GM12878 (cell line): ENCODE measurements around the gene MFN2.

Experiments
- ATF3 ChIP-seq: IDR thresholded peaks from 2 replicates; pipeline ENCODE4 v1.6.1; 2011; ENCODE audit warnings: low read depth, mild to moderate bottlenecking, low read length, moderate library complexity, borderline replicate concordance; ENCODE audit errors: extremely low read depth
- BHLHE40 ChIP-seq, 2 experiments: fragments of 450-650 bp in 1 of 2; IDR thresholded peaks; 2 replicates each; pipeline ENCODE4 v1.6.1; 2011 to 2017; ENCODE audit warnings: low read depth in 2 of 2, borderline replicate concordance in 1 of 2, improper control_type of control experiment in 1 of 2, low read length in 1 of 2, mild to moderate bottlenecking in 1 of 2
- CTCF ChIP-seq, 3 experiments: IDR thresholded peaks in 2 of 3; conservative IDR thresholded peaks in 1 of 3; 2 replicates each; pipeline ENCODE4 v1.5.1; 2011; ENCODE audit warnings: low read depth in 3 of 3, low read length in 3 of 3, mild to moderate bottlenecking in 3 of 3, control low read depth in 2 of 3, moderate library complexity in 2 of 3, inconsistent platforms in 1 of 3, mixed read lengths in 1 of 3; ENCODE audit not compliant: control insufficient read depth in 2 of 3, insufficient read depth in 1 of 3; ENCODE audit errors: extremely low read depth in 1 of 3
- EZH2 ChIP-seq: IDR thresholded peaks from 2 replicates; pipeline ENCODE4 v1.6.1; 2012; ENCODE audit warnings: low read depth, mild to moderate bottlenecking, control low read depth, inconsistent platforms, low read length, borderline replicate concordance; ENCODE audit not compliant: control insufficient read depth
- FOS ChIP-seq: IDR thresholded peaks from 3 replicates; pipeline ENCODE4 v1.6.1; 2011; ENCODE audit warnings: borderline replicate concordance; ENCODE audit not compliant: insufficient read length; ENCODE audit errors: extremely low read depth
- KDM1A ChIP-seq: fragments of 200-600 bp; sonication (generic); IDR thresholded peaks from 2 replicates; pipeline ENCODE4 v1.6.1; 2016; ENCODE audit warnings: borderline replicate concordance
- POLR2A ChIP-seq: IDR thresholded peaks from 2 replicates; pipeline ENCODE4 v1.6.1; 2011; ENCODE audit warnings: low read depth, mild to moderate bottlenecking, low read length
- POU2F2 ChIP-seq: IDR thresholded peaks from 3 replicates; pipeline ENCODE4 v1.6.1; 2011; ENCODE audit warnings: low read depth, mild to moderate bottlenecking, low read length, borderline replicate concordance
- SP1 ChIP-seq: IDR thresholded peaks from one replicate; pipeline ENCODE4 v1.6.1; 2011; ENCODE audit warnings: low read depth, low read length
- YY1 ChIP-seq: IDR thresholded peaks from 2 replicates; pipeline ENCODE4 v1.6.1; 2011; ENCODE audit warnings: low read depth, mild to moderate bottlenecking, low read length
- TF ChIP-seq, protein P1 (sequence below): IDR thresholded peaks from 2 replicates; pipeline ENCODE4 v1.6.1; 2012; ENCODE audit warnings: mild to moderate bottlenecking, low read depth, low read length

GRCh38 chr1:12051361-12051760 lies 71.1 kb downstream of the MFN2 start:
- TF ChIP-seq CTCF (IDR thresholded peaks at IDR 0.05 in 2 of 3, conservative IDR thresholded peaks at IDR 0.05 in 1 of 3; ENCODE audit: control insufficient read depth in 2 of 3, extremely low read depth in 1 of 3, insufficient read depth in 1 of 3, low read depth in 3 of 3, low read length in 3 of 3) = no peak
- TF ChIP-seq YY1 = no peak
- TF ChIP-seq EZH2 = no peak
- TF ChIP-seq POU2F2 = no peak
- TF ChIP-seq, protein P1, sequence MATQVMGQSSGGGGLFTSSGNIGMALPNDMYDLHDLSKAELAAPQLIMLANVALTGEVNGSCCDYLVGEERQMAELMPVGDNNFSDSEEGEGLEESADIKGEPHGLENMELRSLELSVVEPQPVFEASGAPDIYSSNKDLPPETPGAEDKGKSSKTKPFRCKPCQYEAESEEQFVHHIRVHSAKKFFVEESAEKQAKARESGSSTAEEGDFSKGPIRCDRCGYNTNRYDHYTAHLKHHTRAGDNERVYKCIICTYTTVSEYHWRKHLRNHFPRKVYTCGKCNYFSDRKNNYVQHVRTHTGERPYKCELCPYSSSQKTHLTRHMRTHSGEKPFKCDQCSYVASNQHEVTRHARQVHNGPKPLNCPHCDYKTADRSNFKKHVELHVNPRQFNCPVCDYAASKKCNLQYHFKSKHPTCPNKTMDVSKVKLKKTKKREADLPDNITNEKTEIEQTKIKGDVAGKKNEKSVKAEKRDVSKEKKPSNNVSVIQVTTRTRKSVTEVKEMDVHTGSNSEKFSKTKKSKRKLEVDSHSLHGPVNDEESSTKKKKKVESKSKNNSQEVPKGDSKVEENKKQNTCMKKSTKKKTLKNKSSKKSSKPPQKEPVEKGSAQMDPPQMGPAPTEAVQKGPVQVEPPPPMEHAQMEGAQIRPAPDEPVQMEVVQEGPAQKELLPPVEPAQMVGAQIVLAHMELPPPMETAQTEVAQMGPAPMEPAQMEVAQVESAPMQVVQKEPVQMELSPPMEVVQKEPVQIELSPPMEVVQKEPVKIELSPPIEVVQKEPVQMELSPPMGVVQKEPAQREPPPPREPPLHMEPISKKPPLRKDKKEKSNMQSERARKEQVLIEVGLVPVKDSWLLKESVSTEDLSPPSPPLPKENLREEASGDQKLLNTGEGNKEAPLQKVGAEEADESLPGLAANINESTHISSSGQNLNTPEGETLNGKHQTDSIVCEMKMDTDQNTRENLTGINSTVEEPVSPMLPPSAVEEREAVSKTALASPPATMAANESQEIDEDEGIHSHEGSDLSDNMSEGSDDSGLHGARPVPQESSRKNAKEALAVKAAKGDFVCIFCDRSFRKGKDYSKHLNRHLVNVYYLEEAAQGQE = no peak
- no peak for TF ChIP-seq FOS
- TF ChIP-seq ATF3 = no peak
- no peak for TF ChIP-seq SP1
- no peak for TF ChIP-seq POLR2A
- no peak for TF ChIP-seq KDM1A
- TF ChIP-seq BHLHE40 (IDR thresholded peaks at IDR 0.05; ENCODE audit: borderline replicate concordance in 1 of 2, low read depth in 2 of 2, low read length in 1 of 2) = no peak
